NCI-H2107 treated with DMSO at 0.1 percent for 48 hours (cell line): ENCODE results near the gene F12.
"Not testable (repeated sequence)": the region's sequence is repeated elsewhere in the genome, so short reads cannot be mapped to it uniquely, and the experiment has no call there.

Experiments
- DNase-seq: peaks from one replicate; lab custom pipeline; 2025; ENCODE audit not compliant: unreplicated experiment; lab: John Stamatoyannopoulos, UW

Gene F12

DNA sequence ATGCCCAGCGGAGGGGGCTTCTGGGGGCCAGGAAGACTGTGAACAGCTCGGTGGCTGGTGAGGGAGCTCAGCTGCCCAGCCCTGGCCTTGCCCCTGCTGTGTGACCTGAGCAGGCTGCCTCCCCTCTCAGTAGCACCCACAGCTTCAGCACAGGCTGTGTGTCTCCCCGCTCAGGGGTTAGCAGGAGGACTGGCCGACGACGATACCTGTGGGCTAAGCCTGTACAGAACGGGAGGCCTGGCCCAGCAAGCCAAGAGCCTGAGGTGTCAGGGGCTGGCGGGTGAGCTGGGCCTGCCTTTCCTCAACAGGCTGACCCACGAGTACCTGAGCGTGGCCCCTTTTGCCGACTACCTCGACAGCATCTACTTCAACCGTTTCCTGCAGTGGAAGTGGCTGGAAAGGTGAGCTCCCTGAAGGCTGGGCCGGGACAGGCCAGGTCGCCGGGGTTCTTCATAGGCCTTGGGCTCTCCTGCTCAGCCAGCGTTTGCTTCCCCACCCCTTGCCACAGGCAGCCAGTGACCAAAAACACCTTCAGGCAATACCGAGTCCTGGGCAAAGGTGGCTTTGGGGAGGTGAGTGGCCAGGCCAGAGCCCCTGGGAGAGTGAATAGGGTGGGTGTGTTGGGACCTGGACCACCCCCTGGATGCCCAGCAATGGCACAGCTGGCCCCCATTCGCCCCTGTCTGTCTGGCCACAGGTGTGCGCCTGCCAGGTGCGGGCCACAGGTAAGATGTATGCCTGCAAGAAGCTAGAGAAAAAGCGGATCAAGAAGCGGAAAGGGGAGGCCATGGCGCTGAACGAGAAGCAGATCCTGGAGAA lies 23.7 kb upstream of the F12 start:
- no peak for DNase-seq

DNA sequence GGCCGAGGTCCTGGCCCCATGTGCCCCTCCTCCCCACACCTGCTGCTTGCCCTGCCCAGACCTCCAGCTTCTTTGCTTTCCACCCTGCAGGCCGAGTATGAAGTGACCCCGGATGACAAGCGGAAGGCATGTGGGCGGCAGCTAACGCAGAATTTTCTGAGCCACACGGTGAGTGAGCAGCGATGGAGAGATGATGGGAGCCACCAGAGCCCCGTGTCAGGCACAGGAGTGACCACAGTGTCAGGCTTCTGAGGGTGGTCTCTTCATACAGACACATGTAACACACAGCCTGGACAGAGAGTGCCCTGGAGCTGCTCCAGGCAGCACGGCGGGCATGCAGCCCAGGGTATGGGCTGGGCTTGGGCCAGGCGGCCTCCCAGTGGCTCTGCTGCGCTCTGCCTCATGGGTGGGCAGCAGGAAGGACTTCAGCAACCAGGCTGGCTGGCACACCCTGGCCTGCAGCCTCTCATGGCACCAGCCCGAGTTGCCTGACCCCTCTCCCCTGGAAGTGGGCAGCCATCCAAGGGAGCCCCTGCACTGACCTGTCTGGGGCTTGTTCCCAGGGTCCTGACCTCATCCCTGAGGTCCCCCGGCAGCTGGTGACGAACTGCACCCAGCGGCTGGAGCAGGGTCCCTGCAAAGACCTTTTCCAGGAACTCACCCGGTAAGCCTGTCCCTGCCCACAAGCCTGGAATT lies 22.9 kb upstream of the F12 start:
- no peak for DNase-seq

DNA sequence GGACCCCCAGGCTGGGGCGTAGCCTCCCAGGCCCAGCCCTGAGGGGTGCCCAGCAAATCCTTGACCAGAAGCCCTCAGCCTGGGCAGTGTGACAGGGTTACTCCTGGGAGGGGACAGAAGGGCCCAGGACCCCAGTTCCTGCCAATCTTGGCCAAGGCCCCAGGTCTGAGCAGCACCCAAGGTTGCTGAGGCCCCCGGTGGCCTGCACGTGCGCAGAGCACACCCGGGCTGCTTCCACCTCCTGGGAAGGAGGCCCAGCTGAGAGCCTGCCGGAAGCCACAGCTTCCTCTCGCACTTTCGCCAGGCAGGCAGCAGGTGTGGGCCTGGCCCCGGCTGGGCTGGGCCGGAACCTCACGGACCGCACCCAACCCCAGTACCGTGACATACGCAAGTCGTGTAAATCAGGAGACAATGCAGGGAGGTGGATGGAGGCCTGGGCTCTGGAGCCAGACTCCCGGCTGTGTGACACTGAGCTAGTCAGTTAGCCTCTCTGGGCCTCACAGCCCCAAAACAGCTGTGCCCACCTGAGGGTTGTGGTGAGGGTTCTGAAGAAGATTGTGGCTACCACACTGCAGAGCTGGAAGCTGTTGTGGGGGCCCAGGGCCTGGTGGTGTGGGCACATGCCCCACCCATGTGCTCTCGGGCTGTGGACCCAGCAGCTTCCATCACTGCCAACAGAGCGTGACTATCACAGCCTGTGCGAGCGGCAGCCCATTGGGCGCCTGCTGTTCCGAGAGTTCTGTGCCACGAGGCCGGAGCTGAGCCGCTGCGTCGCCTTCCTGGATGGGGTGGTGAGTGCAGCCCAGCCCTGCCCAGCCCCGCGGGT lies 22.2 kb upstream of the F12 start:
- no peak for DNase-seq

DNA sequence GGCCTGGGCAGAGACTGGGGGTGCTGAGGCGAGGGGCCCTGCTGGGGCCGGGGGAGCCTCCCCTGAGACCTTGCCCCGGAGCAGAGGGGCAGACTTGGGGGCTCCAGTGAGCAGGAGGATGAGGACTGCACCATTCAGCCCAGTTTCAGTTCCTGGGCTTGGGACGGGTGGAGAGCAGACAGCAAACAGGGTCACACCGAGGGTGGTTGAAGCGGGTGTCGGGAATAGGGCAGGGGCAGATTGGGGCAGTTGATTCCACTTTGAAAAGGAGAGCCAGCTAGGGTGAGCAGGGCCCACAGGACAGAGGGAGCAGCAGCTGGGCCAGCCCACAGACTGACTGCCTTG lies 21.6 kb upstream of the F12 start:
- DNase-seq: no peak

DNA sequence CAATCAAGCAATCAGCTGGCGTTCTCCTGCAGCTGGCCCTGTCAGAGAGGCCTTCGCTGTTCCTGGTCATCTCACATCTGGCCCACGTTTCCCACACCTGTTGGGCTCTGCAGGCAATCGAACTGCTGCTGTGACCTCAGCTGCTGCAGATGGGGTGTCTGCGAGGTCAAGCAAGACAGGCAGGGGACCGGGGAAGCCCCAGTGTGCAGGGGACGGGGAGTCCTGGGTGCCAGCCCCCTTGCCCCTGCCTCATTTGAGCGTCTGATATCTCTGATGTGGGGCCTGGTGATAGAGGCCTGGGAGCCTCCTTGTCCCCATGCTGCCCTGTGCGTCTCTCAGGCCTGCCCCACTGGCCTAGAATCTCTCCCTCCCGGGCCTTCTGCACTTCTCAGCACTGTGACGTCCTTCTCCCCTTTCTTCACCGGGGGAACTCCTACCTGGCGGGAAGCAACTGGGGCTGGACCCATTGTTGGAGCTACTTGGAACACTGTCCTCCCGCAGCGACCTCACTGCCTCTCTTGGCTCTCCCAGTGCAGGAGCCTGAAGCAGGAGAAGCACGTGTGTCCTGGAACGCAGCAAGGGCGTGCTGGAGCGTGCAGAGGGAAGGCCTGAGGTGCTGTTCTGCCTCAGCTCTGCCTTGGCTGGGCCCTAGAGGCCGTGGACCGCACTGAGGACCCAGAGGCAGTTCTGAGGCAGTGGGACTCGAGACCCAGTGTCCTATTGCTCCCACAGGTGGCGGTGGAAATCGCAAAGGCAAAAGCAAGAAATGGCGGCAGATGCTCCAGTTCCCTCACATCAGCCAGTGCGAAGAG lies 21.0 kb upstream of the F12 start:
- DNase-seq: no peak

DNA sequence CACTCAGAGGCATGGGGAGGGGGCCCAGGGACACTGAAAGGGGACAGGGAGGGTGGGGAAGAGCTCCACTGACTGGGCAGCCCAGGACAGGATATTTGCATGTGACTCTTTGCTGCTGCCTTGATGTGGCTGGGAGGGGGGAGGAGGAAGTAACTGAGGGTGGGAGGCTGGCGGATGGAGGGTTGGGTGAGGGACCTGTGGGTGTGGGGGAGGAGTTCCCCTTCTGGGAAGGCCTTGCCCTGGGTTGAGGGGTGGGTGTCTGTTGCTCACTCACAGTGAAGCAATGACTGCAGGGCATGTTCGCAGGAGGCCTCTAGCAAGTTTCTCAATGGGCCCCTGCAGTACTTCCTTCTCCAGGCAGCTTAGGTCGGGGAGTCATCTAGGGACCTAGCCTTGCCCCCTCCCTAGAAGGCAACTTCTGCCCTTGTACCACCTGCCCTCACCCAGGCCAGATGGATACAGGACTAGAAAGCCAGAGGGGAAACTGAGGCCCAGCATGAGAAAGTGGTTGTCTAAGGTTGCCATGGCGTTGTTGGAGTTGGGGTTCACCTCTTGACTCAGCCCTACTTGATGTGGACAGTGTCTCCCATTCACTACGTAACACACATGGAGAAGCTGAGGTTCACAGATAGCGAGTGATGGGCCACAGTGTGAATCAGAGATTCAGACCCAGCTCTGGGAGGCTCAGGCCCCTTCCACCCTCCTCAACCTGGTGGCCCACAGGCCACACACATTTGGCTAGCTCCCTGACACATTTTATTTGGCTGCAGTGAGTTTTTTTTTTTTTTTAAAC lies 20.1 kb upstream of the F12 start:
- DNase-seq: no peak

DNA sequence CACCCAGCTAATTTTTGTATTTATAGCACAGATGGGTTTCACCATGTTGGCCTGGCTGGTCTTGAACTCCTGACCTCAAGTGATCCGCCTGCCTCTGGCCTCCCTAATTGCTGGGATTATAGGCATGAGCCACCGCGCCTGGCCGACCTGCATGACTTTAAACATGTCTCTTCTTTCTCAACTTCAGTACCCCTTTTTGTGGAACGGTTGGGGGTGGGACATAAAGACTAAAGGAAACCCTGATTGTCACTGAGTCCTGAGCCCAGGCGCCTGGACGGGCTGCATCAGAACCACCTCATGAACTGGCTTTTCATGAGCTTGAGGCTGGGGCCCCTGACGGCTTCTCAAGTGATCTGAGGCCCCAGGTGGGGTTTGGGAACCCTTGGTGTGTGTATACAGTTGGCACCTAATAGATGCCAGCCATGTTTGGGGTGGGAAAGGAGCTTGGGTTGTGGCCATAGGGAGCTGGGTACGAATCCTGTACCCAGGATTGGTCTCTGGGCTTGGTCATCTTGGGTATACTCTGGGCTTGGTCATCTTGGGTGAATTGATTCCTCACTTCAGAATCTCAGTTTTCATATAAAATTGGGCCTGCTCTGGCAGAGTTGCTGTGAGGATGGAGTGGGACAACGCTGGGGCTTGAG lies 19.3 kb upstream of the F12 start:
- no peak for DNase-seq

DNA sequence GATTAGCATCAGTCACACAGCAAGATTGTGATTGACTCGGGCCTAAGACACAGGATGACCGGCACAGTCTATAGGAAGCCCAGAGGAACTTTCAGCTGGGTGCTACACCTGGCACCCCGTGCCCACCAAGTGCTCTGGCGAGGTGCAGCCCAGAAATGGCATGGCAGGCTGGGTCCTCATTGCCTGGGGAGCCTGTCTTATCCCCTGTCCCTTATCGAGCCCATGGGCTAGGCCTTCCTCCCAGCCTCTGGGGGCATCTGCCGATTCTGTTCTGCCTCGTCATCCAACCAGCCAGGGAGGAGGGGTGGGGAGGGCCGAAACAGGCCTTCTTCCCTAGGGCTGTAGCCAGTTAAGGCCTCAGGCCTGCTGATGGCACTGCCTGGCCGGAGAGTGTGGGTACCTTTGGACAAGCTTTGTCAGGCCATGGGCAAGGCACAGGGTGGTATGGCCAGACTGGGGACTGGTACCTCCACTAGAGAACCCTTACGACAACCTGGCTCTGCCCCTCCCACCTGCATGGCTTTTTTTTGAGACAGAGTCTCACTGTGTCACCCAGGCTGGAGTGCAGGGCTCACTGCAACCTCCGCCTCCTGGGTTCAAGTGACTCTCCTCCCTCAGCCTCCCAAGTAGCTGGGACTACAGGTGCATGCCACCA lies 18.7 kb upstream of the F12 start:
- no peak for DNase-seq

DNA sequence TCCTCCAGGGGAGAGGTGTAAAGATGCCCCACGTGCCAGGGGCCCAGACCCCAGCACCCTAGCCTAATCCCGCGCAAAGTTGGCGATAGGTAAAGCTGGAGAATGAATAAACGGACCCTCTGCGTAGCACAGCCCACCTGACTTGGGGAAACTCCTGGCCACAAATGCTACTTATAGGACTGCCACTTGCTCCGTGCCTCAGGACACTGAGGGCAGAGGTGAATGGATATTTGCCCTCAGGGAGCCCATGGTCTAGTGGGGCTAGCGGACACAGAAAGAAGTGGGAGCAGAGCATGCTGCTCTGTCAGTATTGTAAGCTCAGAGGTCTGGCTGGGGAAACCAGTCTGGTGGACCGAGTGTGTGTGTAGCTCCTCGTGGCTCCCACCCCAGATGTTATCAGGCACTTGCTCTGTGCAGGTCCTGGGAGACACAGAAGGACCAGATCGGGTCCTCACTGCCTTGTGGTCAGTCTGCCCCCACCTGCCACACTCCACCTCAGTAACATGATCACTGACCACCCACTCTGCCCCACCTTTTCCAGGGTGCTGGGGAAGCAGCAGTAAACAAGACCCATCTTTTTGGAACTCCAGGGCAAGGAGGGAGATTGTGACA lies 18.0 kb upstream of the F12 start:
- no peak for DNase-seq

DNA sequence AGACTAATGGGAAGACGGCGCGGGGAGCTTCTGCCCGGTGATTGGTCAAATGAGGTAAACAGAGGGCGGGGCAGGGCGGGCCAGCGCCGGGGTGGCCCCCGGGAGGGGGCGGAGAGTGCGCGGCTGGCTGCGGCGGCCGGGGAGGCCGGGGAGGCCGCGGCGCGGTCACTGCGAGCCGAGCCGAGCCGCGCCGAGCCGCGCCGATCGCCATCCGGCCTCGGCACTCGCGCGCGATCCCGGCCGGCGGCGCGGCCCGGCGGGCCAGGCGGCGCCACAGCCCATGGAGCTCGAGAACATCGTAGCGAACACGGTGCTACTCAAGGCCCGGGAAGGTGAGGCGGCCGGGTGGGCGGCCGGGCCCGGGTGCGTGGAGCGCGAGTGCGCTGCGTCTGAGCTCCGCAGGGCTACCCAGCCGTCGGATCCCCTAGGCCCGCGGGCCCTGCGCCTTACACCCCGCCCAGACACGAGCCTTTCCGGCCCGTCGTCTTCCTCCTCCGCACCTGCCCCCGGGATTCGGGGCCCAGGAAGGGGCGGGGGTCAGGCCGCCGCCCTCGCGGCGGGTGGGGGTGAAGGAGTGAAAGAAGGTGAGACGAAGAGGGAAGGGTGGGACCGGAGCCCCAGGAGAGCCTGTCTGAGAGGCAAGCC lies 17.3 kb upstream of the F12 start, which contains the start of gene GRK6:
TSS of gene GRK6 (plus strand) at position 111 of the 645 bp plus-strand sequence. CDS start at position 281, 170 bp downstream.
- DNase-seq: no peak

DNA sequence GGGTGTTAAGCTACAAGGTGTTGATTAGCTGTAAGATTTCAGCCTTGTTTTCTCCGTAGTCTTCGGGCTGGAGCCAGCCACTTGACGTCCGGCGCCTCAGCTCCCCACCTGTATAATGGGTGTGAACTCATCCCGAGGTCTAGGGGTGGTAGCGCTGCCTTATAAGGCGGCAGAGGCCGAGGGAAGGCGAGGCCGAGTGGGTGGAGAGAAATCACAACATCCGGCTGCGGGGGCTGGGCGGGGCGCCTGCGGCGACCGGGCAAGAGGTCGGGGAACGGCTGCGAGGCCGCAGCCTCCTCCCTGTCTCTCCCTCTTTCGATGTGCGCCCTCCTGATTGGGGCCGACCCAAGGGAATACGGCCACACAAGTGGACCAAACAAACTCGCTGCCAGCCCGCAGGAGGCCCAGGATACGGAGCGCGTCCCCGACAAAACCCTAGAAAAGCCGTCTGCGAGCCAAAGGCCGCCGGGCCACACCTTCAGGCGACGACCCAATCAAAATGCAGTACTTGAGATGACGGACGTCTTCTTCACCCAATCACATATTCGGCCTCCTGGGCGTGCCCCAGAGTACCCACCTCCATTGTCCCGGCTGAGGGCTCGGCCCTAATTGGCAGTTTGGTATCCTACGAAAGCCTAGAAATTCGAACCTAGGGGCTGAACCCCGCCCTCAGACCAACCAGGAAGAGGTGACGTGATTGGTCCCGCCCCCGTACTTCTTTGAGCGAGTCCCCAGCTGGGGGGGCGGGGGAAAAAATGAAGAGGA lies 16.6 kb upstream of the F12 start:
- peak; percentile 97 for DNase-seq

DNA sequence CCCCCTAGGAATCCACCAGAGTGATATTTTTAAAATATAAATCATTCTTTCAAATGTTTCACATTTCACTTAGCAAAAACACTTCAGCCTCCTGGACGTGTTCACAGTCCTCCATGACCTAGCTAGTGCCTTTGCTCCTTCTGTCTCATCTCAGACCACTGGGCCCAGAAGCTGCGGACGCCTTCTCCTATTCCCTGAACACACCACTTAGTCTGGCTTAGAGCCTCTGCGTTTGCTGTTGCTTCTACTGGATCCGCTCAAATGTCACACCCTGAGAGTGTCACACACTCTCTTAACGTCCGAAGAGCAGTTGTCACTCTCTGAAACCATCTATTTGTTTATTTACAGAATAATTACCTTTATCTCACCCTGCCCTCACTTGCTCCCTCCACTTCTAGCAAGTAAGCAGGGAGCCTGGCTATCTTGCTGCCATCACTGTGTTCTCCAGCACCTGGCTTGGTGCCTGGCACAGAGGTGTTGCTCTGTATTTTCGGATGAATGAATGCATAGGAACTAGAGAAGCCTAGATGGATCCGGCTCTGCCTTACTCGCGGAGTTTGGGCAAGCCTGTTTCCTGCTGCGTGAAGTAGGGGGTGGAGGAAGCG lies 15.9 kb upstream of the F12 start:
- DNase-seq: no peak

DNA sequence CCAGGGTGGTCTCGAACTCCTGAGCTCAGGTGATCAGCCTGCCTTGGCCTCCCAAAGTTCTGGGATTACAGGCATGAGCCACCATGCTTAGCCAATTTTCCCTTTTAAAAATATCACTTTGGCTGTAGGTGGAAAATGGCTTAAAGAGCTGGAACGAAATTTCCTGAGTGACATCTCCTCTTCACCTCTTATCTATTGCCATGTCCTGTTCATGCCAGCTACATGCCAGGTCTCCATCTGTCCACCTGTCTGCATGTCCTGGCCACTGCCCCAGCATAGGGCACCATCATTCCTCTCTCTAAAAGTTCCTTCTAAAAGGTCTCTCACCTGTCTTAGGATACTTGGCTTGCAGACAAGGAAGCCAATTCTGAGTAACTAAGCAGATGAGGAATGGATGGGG lies 14.3 kb upstream of the F12 start:
- no peak for DNase-seq

DNA sequence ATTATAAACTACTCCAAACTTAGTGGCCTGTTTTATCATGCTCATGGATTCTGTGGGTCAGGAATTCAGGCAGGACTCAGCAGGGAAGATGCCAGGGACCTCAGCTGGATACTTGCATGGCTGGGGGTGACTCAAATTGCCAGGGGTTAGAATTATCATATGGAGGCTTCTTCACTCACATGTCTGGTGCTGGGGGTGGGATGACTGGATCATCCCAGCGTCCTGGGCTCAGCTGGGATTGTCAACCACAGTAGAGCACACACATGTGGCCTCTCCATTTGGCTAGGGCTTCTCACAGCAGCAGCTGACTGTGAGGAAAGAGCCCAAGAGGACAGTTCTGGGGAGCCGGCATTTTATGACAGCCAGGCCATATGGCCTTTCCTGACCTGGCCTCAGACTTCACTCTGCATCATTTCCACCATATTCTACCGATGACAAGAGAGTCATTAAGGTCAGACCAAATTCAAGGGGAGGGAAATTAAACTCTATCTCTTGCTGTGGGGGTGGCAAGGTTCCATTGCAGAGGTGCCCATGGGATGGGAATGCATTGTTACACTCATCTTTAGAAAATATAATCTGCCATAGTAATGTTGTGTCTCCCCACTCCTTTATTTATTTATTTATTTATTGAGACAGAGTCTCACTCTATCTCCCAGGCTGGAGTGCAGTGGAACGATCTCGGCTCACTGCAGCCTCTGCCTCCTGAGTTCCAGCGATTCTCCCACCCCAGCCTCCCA lies 11.9 kb upstream of the F12 start:
- no peak for DNase-seq

DNA sequence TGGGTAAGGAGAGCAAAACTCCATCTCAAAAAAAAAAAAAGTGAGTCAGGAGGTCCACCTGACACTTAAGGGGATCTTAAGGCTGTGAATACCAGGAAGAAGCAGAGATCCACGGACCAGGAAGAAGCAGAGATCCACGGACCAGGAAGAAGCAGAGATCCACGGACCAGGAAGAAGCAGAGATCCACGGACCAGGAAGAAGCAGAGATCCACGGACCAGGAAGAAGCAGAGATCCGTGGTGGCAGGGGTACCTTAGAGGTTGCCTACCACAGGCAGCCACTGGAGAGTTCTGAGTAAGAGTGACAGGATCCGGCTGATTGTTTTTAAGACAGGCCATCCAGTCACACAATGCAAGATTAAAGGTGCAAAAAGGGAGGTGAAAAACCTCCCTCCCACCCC lies 11.1 kb upstream of the F12 start:
- DNase-seq: not testable (repeated sequence)

DNA sequence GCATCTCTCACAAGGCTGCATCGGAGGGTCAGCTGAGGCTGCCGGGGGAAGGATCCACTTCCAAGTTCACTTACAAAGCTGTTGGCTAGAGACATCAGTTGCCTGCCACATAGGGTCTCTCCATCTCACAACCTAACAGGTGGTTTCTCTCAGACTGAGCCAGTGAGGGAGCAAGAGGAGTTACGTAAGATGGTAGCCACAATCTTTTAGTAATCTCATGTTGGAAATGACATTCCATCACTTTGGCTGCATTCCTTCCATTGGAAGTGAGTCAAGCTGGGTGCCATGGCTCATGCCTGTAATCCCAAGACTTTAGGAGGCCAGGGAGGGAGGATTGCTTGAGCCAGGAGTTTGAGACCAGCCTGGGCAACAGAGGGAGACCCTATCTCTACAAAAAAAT lies 9.7 kb upstream of the F12 start:
- DNase-seq: no peak
